A549 (cell line): Measurements from ENCODE around the gene SASS6.

Source experiments
- E2F6 ChIP-seq: IDR thresholded peaks from 2 replicates; pipeline ENCODE4 v1.6.1; 2012; ENCODE audit warnings: low read depth, borderline replicate concordance
- GATA3 ChIP-seq: IDR thresholded peaks from 2 replicates; pipeline ENCODE4 v1.6.1; 2012; ENCODE audit warnings: borderline replicate concordance
- HDAC2 ChIP-seq: fragments of 200-600 bp; sonication (generic); IDR thresholded peaks from 2 replicates; pipeline ENCODE4 v1.6.1; 2016
- MAFK ChIP-seq: fragments of 450-650 bp; IDR thresholded peaks from 2 replicates; pipeline ENCODE4 v1.6.1; 2014; ENCODE audit not compliant: partially characterized antibody
- POLR2A ChIP-seq: IDR thresholded peaks from 2 replicates; pipeline ENCODE4 v1.6.1; 2012; ENCODE audit warnings: mild to moderate bottlenecking, low read length
- SMC3 ChIP-seq: fragments of >200 bp; sonication (Bioruptor Twin); formaldehyde crosslinking; IDR thresholded peaks from 3 replicates; pipeline ENCODE4 v1.6.1; 2018; ENCODE audit warnings: inconsistent platforms
- ZSCAN20 ChIP-seq: fragments of 250-450 bp; sonication (Bioruptor Pico); IDR thresholded peaks from 2 replicates; pipeline ENCODE4 v1.8.0; 2022; ENCODE audit warnings: mild to moderate bottlenecking, moderate library complexity
- TF ChIP-seq, protein P1 (sequence below): IDR thresholded peaks from 2 replicates; pipeline ENCODE4 v1.6.1; 2012
- TF ChIP-seq, protein P2 (sequence below): fragments of >200 bp; sonication (Bioruptor Twin); formaldehyde crosslinking; IDR thresholded peaks from 3 replicates; pipeline ENCODE4 v1.5.1; 2016

GRCh38 chr1:100051401-100051800 is 81.3 kb downstream of the SASS6 start:
- TF ChIP-seq POLR2A = no peak
- TF ChIP-seq E2F6 = no peak
- TF ChIP-seq, protein P1, sequence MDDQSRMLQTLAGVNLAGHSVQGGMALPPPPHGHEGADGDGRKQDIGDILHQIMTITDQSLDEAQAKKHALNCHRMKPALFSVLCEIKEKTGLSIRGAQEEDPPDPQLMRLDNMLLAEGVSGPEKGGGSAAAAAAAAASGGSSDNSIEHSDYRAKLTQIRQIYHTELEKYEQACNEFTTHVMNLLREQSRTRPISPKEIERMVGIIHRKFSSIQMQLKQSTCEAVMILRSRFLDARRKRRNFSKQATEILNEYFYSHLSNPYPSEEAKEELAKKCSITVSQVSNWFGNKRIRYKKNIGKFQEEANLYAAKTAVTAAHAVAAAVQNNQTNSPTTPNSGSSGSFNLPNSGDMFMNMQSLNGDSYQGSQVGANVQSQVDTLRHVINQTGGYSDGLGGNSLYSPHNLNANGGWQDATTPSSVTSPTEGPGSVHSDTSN = no peak
- TF ChIP-seq, protein P2, sequence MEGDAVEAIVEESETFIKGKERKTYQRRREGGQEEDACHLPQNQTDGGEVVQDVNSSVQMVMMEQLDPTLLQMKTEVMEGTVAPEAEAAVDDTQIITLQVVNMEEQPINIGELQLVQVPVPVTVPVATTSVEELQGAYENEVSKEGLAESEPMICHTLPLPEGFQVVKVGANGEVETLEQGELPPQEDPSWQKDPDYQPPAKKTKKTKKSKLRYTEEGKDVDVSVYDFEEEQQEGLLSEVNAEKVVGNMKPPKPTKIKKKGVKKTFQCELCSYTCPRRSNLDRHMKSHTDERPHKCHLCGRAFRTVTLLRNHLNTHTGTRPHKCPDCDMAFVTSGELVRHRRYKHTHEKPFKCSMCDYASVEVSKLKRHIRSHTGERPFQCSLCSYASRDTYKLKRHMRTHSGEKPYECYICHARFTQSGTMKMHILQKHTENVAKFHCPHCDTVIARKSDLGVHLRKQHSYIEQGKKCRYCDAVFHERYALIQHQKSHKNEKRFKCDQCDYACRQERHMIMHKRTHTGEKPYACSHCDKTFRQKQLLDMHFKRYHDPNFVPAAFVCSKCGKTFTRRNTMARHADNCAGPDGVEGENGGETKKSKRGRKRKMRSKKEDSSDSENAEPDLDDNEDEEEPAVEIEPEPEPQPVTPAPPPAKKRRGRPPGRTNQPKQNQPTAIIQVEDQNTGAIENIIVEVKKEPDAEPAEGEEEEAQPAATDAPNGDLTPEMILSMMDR = no peak
- no peak for TF ChIP-seq SMC3
- no peak for TF ChIP-seq GATA3
- TF ChIP-seq HDAC2 = no peak
- TF ChIP-seq MAFK = no peak
- TF ChIP-seq ZSCAN20 = no peak
